GM18861 (cell line): ENCODE results near the gene PSME1.

Experiments used
- ATAC-seq: cut with Tn5 transposase; IDR thresholded peaks from one replicate; pipeline ENCODE4 v1.9.1; 2021; ENCODE audit not compliant: unreplicated experiment

Gene PSME1

DNA sequence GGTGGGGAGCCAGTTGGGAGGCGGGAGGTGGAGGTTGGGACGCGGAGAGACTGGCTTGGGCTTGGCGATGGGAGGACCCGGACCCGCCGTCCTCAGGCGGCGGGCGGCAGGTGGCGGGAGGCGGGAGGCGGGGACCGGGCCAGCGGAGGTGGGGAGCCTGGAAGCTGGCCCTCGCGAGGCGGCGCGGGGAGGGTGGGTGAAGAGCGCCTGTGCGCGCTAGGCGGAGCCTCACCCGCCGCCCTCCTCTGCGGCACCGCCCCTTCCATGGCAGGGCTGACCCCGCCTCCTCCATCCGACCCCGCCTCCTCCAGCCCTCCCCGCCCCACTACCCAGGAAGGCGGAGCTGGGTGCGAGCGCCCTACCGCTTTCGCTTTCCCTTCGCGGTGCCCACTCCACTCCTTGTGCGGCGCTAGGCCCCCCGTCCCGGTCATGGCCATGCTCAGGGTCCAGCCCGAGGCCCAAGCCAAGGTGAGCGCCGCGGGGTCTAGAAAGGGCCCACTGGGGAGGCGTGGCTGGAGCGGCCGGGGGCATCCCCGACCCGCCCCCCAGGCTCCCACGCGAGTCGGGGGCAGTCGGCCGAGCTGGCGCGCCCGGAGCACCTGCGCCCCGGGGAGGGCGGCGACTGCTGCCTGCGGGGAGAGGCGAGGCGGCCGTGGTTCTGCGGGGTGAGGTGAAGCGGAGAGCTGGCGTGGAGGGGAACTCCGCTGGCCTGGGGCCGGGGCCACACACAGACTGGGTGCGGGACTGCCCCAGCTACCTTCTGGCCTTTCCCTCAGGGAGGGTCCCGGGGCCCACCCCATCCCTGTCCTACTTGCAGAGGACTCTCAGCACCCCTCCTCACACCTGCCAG lies at the start of gene PSME1:
Gene PSME1 (plus strand): TSS at position 361 of the 850 bp plus-strand sequence. CDS start 69 bp downstream, at position 430.
- ATAC-seq = peak; percentile 76

- no peak for ATAC-seq
Observed at GRCh38 chr14:24087004-24087403, 49.0 kb upstream of the PSME1 start.

GRCh38 chr14:24088095-24088494 lies 47.9 kb upstream of the PSME1 start:
- ATAC-seq = no peak

GRCh38 chr14:24089890-24090289 lies 46.1 kb upstream of the PSME1 start:
- no peak for ATAC-seq

DNA sequence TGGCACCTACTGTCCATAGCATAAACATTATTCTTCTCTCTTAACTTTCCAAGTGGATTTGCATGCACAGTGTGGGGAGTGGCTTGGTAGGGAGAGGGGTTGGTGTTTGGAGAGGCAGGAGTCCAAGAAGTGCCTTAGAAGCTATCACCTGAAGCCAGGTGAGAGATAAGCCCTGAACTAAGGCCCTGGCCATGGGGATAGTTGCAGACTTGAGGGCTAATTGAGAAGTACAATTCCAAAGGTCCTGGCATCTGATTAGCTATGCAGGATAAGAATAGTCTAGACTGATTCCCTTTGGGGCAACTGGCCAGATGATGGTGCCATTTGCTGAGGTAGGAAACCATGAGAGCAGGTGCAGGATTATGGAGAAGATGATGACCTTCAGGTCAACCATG lies 43.9 kb upstream of the PSME1 start:
- ATAC-seq = no peak

GRCh38 chr14:24092505-24093206 lies 43.3 kb upstream of the PSME1 start:
- ATAC-seq = no peak

DNA sequence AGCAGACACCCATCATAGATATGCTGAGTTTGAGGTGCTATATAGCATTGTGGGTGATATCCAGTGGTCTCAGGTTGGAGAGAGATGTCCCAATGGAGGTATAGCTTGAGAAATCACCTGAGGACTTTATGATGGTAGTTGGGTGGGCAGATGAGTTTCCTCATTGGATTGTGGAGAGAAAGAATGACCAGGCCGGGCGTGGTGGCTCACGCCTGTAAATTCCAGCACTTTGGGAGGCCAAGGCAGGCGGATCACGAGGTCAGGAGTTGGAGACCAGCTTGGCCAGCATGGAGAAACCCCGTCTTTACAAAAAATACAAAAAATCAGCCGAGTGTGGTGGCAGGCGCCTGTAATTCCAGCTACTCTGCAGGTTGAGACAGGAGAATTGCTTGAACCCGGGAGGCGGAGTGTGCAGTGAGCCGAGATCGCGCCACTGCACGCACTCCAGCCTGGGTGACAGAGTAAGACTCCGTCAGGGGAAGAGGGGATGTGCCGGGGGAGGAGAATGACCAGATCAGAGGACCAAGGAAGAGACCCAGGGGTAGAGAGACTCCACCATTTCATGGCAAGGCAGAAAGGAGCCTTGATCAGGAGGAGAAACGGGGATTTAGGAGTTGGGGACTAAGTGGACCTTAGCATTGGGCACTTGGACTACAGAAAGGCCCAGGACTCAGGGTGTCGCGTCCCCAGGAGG lies 42.6 kb upstream of the PSME1 start:
- no peak for ATAC-seq

DNA sequence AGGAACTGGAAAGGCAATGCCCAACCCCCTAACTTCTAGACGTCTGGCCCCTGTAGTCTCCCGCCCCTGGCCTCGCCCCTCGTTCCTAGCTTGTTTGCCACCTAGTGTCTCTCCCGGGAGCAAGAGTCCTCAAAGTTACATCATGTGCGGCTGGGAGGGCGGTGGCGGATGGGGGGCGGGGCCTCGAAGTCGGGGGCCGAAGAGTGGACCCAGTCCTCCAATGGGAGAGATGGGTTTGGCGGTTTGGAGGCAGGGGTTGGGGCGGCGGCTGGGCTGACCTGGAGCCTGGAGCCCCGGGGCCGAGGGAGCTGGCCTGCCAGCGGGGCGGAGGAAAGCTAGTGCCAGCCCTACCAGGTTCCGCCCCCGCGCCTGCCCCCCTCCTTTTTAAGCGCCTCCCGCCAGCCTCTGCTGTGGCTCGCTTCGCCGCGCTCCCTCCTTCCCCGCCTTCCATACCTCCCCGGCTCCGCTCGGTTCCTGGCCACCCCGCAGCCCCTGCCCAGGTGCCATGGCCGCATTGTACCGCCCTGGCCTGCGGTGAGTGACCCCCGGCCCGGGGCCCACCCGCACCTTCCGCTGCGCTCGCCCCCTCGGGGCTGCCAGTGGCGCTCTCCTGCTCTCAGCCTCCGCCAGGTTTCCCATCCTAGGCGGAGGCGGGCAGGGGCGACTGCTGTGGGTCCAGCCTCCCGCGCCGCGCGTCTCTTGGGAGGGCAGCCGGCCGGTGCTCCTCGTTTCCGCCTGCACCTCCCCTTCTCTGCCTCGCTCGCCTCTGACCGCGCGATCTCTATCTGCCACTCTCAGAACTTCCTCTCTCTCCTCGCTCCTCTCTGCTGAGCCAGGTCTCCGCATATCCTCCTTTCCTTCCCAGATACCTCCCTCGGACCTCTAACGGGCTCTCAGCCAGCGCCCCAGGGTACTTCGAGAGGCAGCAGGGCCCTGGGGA lies 41.8 kb upstream of the PSME1 start, which contains the start of gene PCK2:
Gene PCK2 (plus strand): TSS at position 411 of the 940 bp plus-strand sequence. CDS start 95 bp downstream, at position 506.
- no peak for ATAC-seq

DNA sequence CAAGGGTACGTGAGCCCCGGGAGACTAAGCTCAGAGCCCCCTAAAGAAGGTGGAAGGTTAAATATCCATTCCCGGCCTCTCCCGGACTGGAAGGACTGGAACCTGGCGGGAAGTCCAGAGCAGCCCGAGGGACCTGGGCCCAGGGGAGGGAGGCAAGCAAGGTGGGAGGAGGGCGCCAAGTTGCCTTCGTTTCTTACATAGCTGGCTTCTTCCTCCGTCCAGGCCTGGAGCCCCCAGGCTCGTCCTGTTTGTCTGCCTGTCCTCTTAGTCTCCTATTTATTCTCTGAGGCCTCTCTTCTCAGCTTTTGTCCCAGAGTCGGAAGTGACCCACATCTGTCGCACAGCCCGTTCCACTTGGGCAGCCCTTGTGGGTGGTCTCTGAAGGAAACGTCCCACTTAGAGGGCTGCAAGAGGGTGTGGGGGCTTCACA lies 41.1 kb upstream of the PSME1 start:
- ATAC-seq = no peak

DNA sequence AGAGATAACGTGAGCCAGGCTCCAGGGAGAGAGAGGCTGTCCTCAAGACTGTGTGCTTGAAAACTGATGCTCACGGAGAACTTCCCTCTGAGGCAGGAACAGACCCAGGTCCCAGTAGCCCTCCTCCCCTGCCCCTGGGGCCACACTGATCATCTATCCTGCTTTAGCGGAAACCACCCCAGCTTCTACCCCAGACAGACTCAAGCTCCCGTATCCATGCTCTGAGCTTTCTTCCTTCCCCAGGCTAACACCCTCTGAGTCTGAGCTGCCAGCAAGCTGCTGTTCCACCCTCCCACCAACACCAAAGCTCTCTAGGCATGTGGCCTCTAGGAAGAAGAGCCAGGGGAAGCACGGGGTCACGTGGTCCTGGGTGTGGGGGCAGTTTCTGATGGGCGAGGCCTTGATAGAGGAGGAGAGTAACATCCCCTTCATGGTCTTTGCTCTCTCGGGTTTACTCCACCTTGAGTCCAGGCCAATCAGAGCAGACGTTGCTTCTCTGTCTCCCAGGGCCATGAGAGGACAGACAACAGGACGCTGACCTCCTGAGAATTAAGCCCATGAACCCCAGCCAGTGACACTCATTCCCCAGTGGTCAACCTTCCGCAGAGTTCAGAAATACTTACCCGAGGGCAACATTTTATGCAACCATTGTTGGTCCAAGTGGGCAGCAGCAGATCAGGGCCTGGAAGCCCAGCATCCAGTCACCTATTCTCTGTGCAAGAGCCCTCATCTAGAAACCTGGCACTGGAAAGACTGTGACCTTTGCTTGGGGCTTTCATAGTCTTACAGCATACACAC lies 40.5 kb upstream of the PSME1 start:
- ATAC-seq = peak; percentile 62

GRCh38 chr14:24096545-24097181 lies 39.3 kb upstream of the PSME1 start:
- ATAC-seq = no peak

DNA sequence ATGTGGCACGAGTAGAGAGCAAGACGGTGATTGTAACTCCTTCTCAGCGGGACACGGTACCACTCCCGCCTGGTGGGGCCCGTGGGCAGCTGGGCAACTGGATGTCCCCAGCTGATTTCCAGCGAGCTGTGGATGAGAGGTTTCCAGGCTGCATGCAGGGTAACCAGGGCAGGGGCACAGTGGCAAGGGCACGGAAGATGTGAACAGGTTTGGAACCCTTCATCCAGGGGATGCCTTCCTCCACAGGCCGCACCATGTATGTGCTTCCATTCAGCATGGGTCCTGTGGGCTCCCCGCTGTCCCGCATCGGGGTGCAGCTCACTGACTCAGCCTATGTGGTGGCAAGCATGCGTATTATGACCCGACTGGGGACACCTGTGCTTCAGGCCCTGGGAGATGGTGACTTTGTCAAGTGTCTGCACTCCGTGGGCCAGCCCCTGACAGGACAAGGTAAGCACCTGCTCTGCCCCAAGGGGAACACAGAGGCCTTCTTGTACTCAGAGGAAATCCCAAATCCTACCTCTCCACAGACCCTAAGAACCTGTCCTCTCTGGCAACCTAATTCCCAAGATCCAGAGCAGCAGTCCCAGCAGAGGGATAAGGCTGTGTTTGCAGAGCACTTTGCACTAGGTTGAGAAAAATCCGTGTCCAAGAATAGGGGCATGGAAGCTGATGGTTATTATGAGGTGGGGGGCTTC lies 37.6 kb upstream of the PSME1 start:
- ATAC-seq = no peak

- no peak for ATAC-seq
Observed at GRCh38 chr14:24098927-24099813, 36.8 kb upstream of the PSME1 start.

DNA sequence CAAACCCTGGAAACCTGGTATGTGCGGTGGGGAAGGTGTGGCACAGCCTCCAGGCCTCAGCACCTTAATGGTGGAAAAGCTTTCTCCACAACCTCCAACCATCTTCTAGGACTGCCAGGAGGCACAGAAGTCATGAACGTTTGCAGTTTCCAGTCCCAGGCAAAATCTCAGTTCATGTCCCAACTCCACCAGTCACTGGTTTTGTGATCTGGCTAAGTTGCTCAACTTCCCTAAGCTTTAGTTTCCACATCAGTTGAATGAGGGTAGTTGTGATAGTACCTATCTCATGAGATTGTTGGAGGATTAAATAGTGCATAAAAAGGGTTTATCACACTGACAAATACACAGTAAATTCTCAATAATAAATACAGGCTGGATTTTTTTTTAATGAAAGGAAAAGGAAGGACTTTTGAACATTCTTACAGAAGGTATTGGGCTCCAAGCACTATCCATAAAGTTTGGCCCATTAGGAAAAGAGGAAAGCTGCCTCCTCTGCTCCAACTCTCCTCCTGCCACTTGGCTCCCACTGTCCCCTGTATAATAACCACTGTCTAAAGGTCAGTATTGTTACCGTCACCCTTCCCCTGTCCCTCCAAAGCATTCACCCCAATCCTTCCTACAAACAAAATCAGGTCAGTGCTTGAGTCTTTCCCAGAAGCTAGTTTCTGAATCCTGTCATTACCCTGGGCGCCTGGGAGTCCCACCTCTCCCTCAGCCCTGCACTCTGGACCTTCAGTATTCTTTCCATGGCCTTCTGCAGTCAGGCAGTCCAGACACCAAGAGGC lies 35.6 kb upstream of the PSME1 start:
- ATAC-seq = no peak

GRCh38 chr14:24100982-24101494 lies 35.0 kb upstream of the PSME1 start:
- ATAC-seq = no peak

- ATAC-seq = no peak
Observed at GRCh38 chr14:24102357-24103048, 33.5 kb upstream of the PSME1 start.
